Upper lobe of left lung (tissue), 6 donors: ENCODE data around the gene TUBG2. TPM values are rescaled to one million over a fixed set of nuclear protein-coding genes. Genes with fewer than 3 reads are reported as not detected.
A peak's percentile ranks its signal among the peaks of the same experiment; 100 is the strongest.

ENCODE experiments used
- ATAC-seq, 2 donors: fragments of 200-7000 bp; cut with Tn5 transposase; one replicate each; pipeline ENCODE4 v1.9.1; 2022; ENCODE audit warnings: mild to moderate bottlenecking in 2 of 2, moderate library complexity in 2 of 2; ENCODE audit not compliant: low FRiP score in 2 of 2
- DNase-seq, 2 donors: peaks; one replicate each; pipeline ENCODE4 v3.0.0-alpha.2; 2019 to 2020
- H3K27ac ChIP-seq, 4 donors: fragments of 200-600 bp; sonication (generic); one replicate each; pipeline ENCODE4 v1.5.1; 2016 to 2019
- H3K27me3 ChIP-seq, 4 donors: fragments of 200-600 bp; sonication (generic); one replicate each; pipeline ENCODE4 v1.5.1; 2017 to 2019
- H3K36me3 ChIP-seq, 4 donors: fragments of 200-600 bp; sonication (generic); one replicate each; pipeline ENCODE4 v1.5.1; 2016 to 2019
- H3K4me1 ChIP-seq, 4 donors: fragments of 200-600 bp; sonication (generic); one replicate each; pipeline ENCODE4 v1.5.1; 2018 to 2019
- H3K4me3 ChIP-seq, 4 donors: fragments of 200-600 bp; sonication (generic); one replicate each; pipeline ENCODE4 v1.5.1; 2017 to 2019; ENCODE audit warnings: mild to moderate bottlenecking in 2 of 4, moderate library complexity in 1 of 4
- H3K9me3 ChIP-seq, 4 donors: fragments of 200-600 bp; sonication (generic); one replicate each; pipeline ENCODE4 v1.5.1; 2018 to 2019
- CTCF ChIP-seq, 6 experiments: fragments of 450-650 bp in 4 of 6; fragments of 200-600 bp in 2 of 6; sonication (generic) in 2 of 6; IDR thresholded peaks; one replicate each; pipeline ENCODE4 v1.5.1; 2016 to 2019; ENCODE audit warnings: antibody characterized with exemption in 6 of 6
- EP300 ChIP-seq, 4 donors: sonication (generic); formaldehyde crosslinking; IDR thresholded peaks; one replicate each; pipeline ENCODE4 v1.5.1; 2017; ENCODE audit warnings: antibody characterized with exemption in 4 of 4, control low read depth in 2 of 4
- POLR2A ChIP-seq, 4 donors: fragments of 450-650 bp; IDR thresholded peaks; one replicate each; pipeline ENCODE4 v1.5.1; 2016 to 2017; ENCODE audit warnings: antibody characterized with exemption in 4 of 4, mild to moderate bottlenecking in 2 of 4
- POLR2AphosphoS5 ChIP-seq, 2 donors: sonication (generic); formaldehyde crosslinking; IDR thresholded peaks; one replicate each; pipeline ENCODE4 v1.5.1; 2017; ENCODE audit warnings: antibody characterized with exemption in 2 of 2
- WGBS, 2 donors: methylation state at CpG; one replicate each; pipeline ENCODE4 v1.1.5; 2017 to 2018; 5-methylcytosine and 5-hydroxymethylcytosine counted together
- total RNA-seq, 6 donors: library from RNA; depleted of rRNA in 4 of 6; stranded (reverse); fragments of >200 nt in 4 of 6; gene quantifications; one replicate each; pipeline versions ENCODE4 v1.1.0 to v1.2.1, GENCODE V29; 2016 to 2021
- donor health status: DM: no; HTN: no; CAD: no; lungs with moderate emphysema.
- donor health status: DM: no; HTN: yes; CAD: no; lungs with severe emphysema.

Gene TUBG2
- total RNA-seq, 6 donors from 2014 or later: 12.4 to 104 (median 15.2) TPM

GRCh38 chr17:42669977-42670788 is 11.1 kb downstream of the TUBG2 start:
- ATAC-seq: no peak
- peak overlapping the region in 3 of 4 donors; percentile 15 to 70 (median 43) for H3K27ac ChIP-seq
- H3K36me3 ChIP-seq: peaks cover 13 to 67% (median 49%) of the 10 kb centered on the region in 4 donors
- TF ChIP-seq POLR2A (IDR thresholded peaks at IDR 0.05): no peak
- TF ChIP-seq EP300 (IDR thresholded peaks at IDR 0.05): no peak
- DNase-seq: peak in 1 of 2 donors; percentile 90
- peaks cover 0 to 3% (median 0%) of the 10 kb centered on the region in 4 donors for H3K27me3 ChIP-seq
- 58 to 95% methylated on average over 13 to 60 of the region's 87 CpGs for WGBS, 2 donors
- peak overlapping the region in 2 of 4 donors; percentile 1 to 33 for H3K4me3 ChIP-seq
- peaks cover 49 to 68% (median 54%) of the 10 kb centered on the region in 4 donors for H3K4me1 ChIP-seq
- H3K9me3 ChIP-seq: no peaks in the 10 kb centered on the region

DNA sequence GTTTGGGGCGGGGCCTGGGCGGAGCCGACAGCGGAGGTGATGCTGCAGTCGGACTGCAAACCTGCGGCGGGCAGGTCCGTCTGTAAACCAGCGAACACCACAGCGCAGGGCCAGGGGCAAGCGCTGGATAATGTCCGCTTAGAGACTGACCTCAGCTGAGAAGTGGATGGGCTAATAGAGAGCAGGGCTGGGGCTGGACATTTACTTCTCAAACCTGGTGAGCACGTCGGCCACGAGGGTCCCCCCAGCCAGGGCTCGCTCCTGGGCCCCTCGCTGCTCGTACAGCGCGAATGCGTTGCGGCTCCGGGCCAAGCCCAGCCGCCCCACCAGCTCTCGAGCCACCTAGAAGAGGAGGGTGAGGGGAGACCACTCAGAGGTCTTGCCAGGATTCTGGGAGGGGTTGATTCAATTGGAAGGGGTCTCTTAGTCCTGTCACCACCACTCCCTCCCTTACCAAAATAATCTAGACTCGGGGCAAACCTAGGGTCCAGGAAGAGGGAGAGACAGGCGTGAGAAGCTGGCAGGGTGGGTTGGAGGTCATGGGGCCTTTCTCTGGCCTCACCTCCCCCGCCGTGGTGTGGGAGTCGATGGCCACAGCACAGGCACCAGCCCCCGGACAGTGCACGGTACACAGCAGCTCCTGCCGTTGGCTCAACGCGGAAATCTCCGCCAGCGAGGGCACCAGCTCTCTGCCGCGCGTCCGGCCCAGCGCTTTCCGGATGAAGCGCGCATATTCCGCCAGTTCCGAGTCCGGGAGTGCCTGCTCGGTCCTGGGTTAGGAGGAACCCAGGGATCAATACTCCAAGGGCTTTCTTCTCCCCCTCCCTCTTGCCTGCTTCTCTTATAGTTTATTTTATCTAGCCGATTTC is 11.9 kb downstream of the TUBG2 start:
- Histone ChIP-seq H3K9me3 (no peaks in the 10 kb centered on the region), H3K27me3 (peaks cover 0 to 6% (median 1%) of the 10 kb centered on the region in 4 donors), H3K27ac (peak overlapping the region in 3 of 4 donors; percentile 15 to 49 (median 30)), H3K4me3 (peak overlapping the region in 2 of 4 donors; percentile 1 to 33), H3K36me3 (peaks cover 13 to 59% (median 43%) of the 10 kb centered on the region in 4 donors), H3K4me1 (peaks cover 56 to 77% (median 59%) of the 10 kb centered on the region in 4 donors)
- no peak for TF ChIP-seq EP300 (IDR thresholded peaks at IDR 0.05)
- no peak for TF ChIP-seq POLR2AphosphoS5 (IDR thresholded peaks at IDR 0.05)
- no peak for TF ChIP-seq POLR2A (IDR thresholded peaks at IDR 0.05)
- no peak for TF ChIP-seq CTCF (IDR thresholded peaks at IDR 0.05)
- DNase-seq (peak in 1 of 2 donors; percentile 78), ATAC-seq (no peak)
- WGBS, 2 donors: 70 to 79% methylated on average over 27 to 33 of the region's 50 CpGs

DNA sequence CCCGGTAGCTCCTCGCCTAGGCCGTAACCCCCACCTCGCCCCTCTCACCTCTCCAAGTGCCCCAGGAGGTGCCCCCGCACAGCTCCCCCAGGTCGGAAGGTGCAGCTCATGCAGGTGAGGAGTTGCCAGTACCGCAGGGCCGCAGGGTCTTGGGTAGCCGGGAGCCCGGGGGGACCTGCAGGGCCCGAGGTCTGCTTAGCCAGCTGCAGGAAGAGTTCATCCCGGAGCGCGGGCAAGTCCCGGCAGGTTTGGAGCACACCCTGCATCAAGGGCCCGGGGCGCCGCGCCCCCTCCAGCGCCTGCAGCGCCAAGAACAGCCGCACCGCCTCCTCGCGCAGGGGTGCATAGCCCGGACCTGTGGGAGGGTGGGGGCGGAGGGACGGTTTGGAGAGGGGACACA is 13.0 kb downstream of the TUBG2 start:
- DNase-seq (peak in 1 of 2 donors; percentile 82), ATAC-seq (no peak)
- H3K4me3 ChIP-seq: no peak overlapping the region
- no peaks in the 10 kb centered on the region for H3K9me3 ChIP-seq
- H3K27ac ChIP-seq: peak overlapping the region in 2 of 4 donors; percentile 30 to 90
- no peak for TF ChIP-seq POLR2AphosphoS5 (IDR thresholded peaks at IDR 0.05)
- TF ChIP-seq EP300 (IDR thresholded peaks at IDR 0.05): no peak
- no peak for TF ChIP-seq POLR2A (IDR thresholded peaks at IDR 0.05)
- TF ChIP-seq CTCF (IDR thresholded peaks at IDR 0.05): no peak
- peaks cover 13 to 50% (median 40%) of the 10 kb centered on the region in 4 donors for H3K36me3 ChIP-seq
- WGBS, 2 donors: 87 to 88% methylated on average over 27 to 28 of the region's 28 CpGs
- peaks cover 0 to 6% (median 1%) of the 10 kb centered on the region in 4 donors for H3K27me3 ChIP-seq
- H3K4me1 ChIP-seq: peaks cover 56 to 79% (median 57%) of the 10 kb centered on the region in 4 donors

DNA sequence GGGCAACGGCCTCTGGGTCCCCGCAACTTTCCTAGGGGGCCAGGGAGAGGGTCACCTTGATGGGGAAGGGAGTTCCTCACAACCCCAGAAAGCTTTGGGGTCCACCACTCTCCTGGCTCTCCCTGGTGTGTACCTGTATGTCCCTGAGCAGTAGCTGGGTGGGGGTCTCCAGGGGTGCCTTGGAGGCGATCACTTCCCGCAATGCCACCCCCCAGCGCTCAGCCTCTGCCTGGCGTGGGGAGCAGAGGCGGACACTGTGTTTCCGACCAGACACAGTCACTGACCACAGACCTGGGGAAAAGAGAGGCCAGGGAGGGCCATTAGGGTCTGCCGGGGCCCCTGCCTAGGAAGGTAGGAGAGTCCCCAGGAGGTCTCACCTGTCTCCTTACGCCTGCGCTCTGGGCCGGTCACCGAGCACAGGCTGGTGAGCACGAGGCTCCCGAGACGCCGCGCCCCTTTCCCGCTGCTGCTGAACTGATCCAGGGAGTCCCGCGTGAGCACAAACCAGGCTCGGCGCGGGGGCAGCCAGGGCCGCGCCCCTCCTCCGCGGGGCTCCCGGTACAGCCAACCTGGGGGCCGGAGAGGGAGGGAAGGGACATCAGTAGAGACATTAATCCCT is 14.3 kb downstream of the TUBG2 start:
- H3K4me3 ChIP-seq: peak overlapping the region in 3 of 4 donors; percentile 85 to 92 (median 85)
- H3K27me3 ChIP-seq: peaks cover 0 to 6% (median 1%) of the 10 kb centered on the region in 4 donors
- ATAC-seq (no peak), DNase-seq (peak in 1 of 2 donors; percentile 83)
- peaks cover 50 to 74% (median 52%) of the 10 kb centered on the region in 4 donors for H3K4me1 ChIP-seq
- H3K27ac ChIP-seq: peak overlapping the region; percentile 81 to 98 (median 90)
- H3K36me3 ChIP-seq: peaks cover 13 to 50% (median 40%) of the 10 kb centered on the region in 4 donors
- WGBS, 2 donors: 44 to 55% methylated on average over 5 to 24 of the region's 30 CpGs
- TF ChIP-seq CTCF (IDR thresholded peaks at IDR 0.05) (no peak), EP300 (IDR thresholded peaks at IDR 0.05) (no peak), POLR2A (IDR thresholded peaks at IDR 0.05) (no peak), POLR2AphosphoS5 (IDR thresholded peaks at IDR 0.05) (no peak)
- H3K9me3 ChIP-seq: no peaks in the 10 kb centered on the region
